ENCODE results near the gene C14orf180.

The C14orf180 gene

GRCh38 chr14:104561632-104562495 lies 17.7 kb upstream of the C14orf180 start:
- DNase-seq: no peak

- DNase-seq: no peak
Measured at GRCh38 chr14:104562606-104563005, 17.0 kb upstream of the C14orf180 start.

- peak; percentile 59 for DNase-seq
Measured at GRCh38 chr14:104563191-104563741, 16.3 kb upstream of the C14orf180 start.

- DNase-seq: peak; percentile 59
Measured at GRCh38 chr14:104563742-104564615, 15.6 kb upstream of the C14orf180 start.

GRCh38 chr14:104564744-104565679 lies 14.6 kb upstream of the C14orf180 start:
- DNase-seq: no peak

- peak; percentile 9 for DNase-seq
Measured at GRCh38 chr14:104567141-104567956, 12.2 kb upstream of the C14orf180 start.

GRCh38 chr14:104567957-104568225 lies 11.7 kb upstream of the C14orf180 start:
- no peak for DNase-seq

- no peak for DNase-seq
Measured at GRCh38 chr14:104568620-104569019, 10.9 kb upstream of the C14orf180 start.

GRCh38 chr14:104569435-104569834 lies 10.1 kb upstream of the C14orf180 start:
- DNase-seq: no peak

GRCh38 chr14:104571246-104571645 lies 8.3 kb upstream of the C14orf180 start:
- no peak for DNase-seq

- DNase-seq: no peak
Measured at GRCh38 chr14:104572024-104572626, 7.4 kb upstream of the C14orf180 start.

GRCh38 chr14:104572668-104573067 lies 6.9 kb upstream of the C14orf180 start:
- no peak for DNase-seq

- DNase-seq: no peak
Measured at GRCh38 chr14:104573930-104574329, 5.6 kb upstream of the C14orf180 start.

GRCh38 chr14:104574536-104574935 lies 5.0 kb upstream of the C14orf180 start:
- no peak for DNase-seq

- no peak for DNase-seq
Measured at GRCh38 chr14:104574978-104575583, 4.5 kb upstream of the C14orf180 start.

GRCh38 chr14:104576232-104576969 lies 3.2 kb upstream of the C14orf180 start:
- no peak for DNase-seq

GRCh38 chr14:104576970-104577332 lies 2.6 kb upstream of the C14orf180 start:
- no peak for DNase-seq

GRCh38 chr14:104577426-104577825 lies 2.1 kb upstream of the C14orf180 start:
- no peak for DNase-seq

GRCh38 chr14:104577847-104578301 lies 1.7 kb upstream of the C14orf180 start:
- no peak for DNase-seq

- peak; percentile 82 for DNase-seq
Measured at GRCh38 chr14:104578321-104578720, 1.2 kb upstream of the C14orf180 start.
